DND-41 (cell line): ENCODE results near the gene SOX9.

ENCODE experiments used
- ATAC-seq: fragments of 200-7000 bp; cut with Tn5 transposase; 3 replicates; pipeline ENCODE4 v1.9.1; 2021; ENCODE audit warnings: low read depth; ENCODE audit not compliant: insufficient read depth
- DNase-seq: peaks from one replicate; pipeline ENCODE4 v3.0.0-alpha.2; 2020
- H2AFZ ChIP-seq: 2 replicates; pipeline ENCODE4 v1.6.0; 2012; ENCODE audit warnings: low read depth, low read length
- H3K27ac ChIP-seq: 2 replicates; pipeline ENCODE4 v1.5.1; 2012; ENCODE audit warnings: low read length, inconsistent platforms
- H3K27me3 ChIP-seq: fragments of 200-600 bp; sonication (generic); 2 replicates; pipeline ENCODE4 v1.6.0; 2012; ENCODE audit warnings: low read length, mild to moderate bottlenecking, inconsistent platforms; ENCODE audit not compliant: insufficient read depth, poor library complexity
- H3K36me3 ChIP-seq: 2 replicates; pipeline ENCODE4 v1.5.1; 2012; ENCODE audit warnings: low read length, inconsistent platforms; ENCODE audit not compliant: insufficient read depth
- H3K4me1 ChIP-seq: 2 replicates; pipeline ENCODE4 v1.5.1; 2012; ENCODE audit warnings: mild to moderate bottlenecking, low read length; ENCODE audit not compliant: insufficient read depth
- H3K4me2 ChIP-seq: 2 replicates; pipeline ENCODE4 v1.6.0; 2012; ENCODE audit warnings: mild to moderate bottlenecking, moderate library complexity, low read length, inconsistent platforms; ENCODE audit not compliant: insufficient read depth
- H3K4me3 ChIP-seq, 2 experiments: fragments of 200-600 bp in 1 of 2; shearing (Covaris generic) in 1 of 2; 2 replicates each; pipeline ENCODE4 v1.5.1; 2012 to 2016; ENCODE audit warnings: inconsistent platforms in 2 of 2, low read length in 2 of 2, mild to moderate bottlenecking in 2 of 2, low read depth in 1 of 2, moderate library complexity in 1 of 2
- H3K79me2 ChIP-seq: 2 replicates; pipeline ENCODE4 v1.6.0; 2012; ENCODE audit warnings: low read length, inconsistent platforms; ENCODE audit not compliant: insufficient read depth
- H3K9ac ChIP-seq: 2 replicates; pipeline ENCODE4 v1.6.0; 2012; ENCODE audit warnings: low read depth, mild to moderate bottlenecking, inconsistent platforms, low read length, moderate library complexity
- H3K9me3 ChIP-seq: 2 replicates; pipeline ENCODE4 v1.5.1; 2012; ENCODE audit warnings: low read length, moderate library complexity, mild to moderate bottlenecking, inconsistent platforms; ENCODE audit not compliant: insufficient read depth, severe bottlenecking
- H4K20me1 ChIP-seq: 2 replicates; pipeline ENCODE4 v1.6.0; 2012; ENCODE audit warnings: low read length; ENCODE audit not compliant: insufficient read depth
- CTCF ChIP-seq: IDR thresholded peaks from 2 replicates; pipeline ENCODE4 v1.5.1; 2012; ENCODE audit warnings: borderline replicate concordance, low read length, moderate library complexity, mild to moderate bottlenecking; ENCODE audit not compliant: poor library complexity, severe bottlenecking; ENCODE audit errors: extremely low read depth
- EZH2 ChIP-seq: IDR thresholded peaks from 3 replicates; pipeline ENCODE4 v1.6.1; 2012; ENCODE audit warnings: borderline replicate concordance, low read depth, mild to moderate bottlenecking, moderate library complexity, low read length, inconsistent platforms; ENCODE audit not compliant: severe bottlenecking

Gene SOX9

GRCh38 chr17:72087876-72088275, 32.9 kb upstream of the SOX9 start:
- no peak overlapping the region for H3K4me2 ChIP-seq
- no peaks in the 10 kb centered on the region for H3K79me2 ChIP-seq
- H4K20me1 ChIP-seq: no peaks in the 10 kb centered on the region
- no peaks in the 10 kb centered on the region for H3K4me1 ChIP-seq
- no peaks in the 10 kb centered on the region for H3K27me3 ChIP-seq
- ATAC-seq (no peak), DNase-seq (no peak)
- no peak overlapping the region for H2AFZ ChIP-seq
- no peak for TF ChIP-seq EZH2
- no peak for TF ChIP-seq CTCF
- H3K4me3 ChIP-seq: no peak overlapping the region
- H3K36me3 ChIP-seq: no peaks in the 10 kb centered on the region
- H3K9ac ChIP-seq: no peak overlapping the region
- H3K27ac ChIP-seq: no peak overlapping the region
- H3K9me3 ChIP-seq: no peaks in the 10 kb centered on the region

- peaks cover 4% of the 10 kb centered on the region for H3K27me3 ChIP-seq
- no peaks in the 10 kb centered on the region for H4K20me1 ChIP-seq
- H3K4me3 ChIP-seq: no peak overlapping the region
- H3K9me3 ChIP-seq: no peaks in the 10 kb centered on the region
- no peak overlapping the region for H3K4me2 ChIP-seq
- H3K79me2 ChIP-seq: no peaks in the 10 kb centered on the region
- ATAC-seq: no peak
- H3K9ac ChIP-seq: no peak overlapping the region
- H3K4me1 ChIP-seq: no peaks in the 10 kb centered on the region
- H2AFZ ChIP-seq: no peak overlapping the region
- H3K36me3 ChIP-seq: no peaks in the 10 kb centered on the region
- no peak overlapping the region for H3K27ac ChIP-seq
- TF ChIP-seq CTCF (no peak), EZH2 (no peak)
- DNase-seq: no peak
Measured at GRCh38 chr17:72089453-72089987, 31.3 kb upstream of the SOX9 start.

- H3K4me1 ChIP-seq: no peaks in the 10 kb centered on the region
- H3K4me3 ChIP-seq: no peak overlapping the region
- no peaks in the 10 kb centered on the region for H4K20me1 ChIP-seq
- no peak overlapping the region for H3K27ac ChIP-seq
- TF ChIP-seq EZH2 (no peak), CTCF (no peak)
- peaks cover 4% of the 10 kb centered on the region for H3K27me3 ChIP-seq
- no peak overlapping the region for H3K9ac ChIP-seq
- no peak for ATAC-seq
- no peak overlapping the region for H3K4me2 ChIP-seq
- no peak for DNase-seq
- H3K9me3 ChIP-seq: no peaks in the 10 kb centered on the region
- H3K79me2 ChIP-seq: no peaks in the 10 kb centered on the region
- no peaks in the 10 kb centered on the region for H3K36me3 ChIP-seq
- no peak overlapping the region for H2AFZ ChIP-seq
Measured at GRCh38 chr17:72090108-72090507, 30.7 kb upstream of the SOX9 start.

GRCh38 chr17:72092710-72093322, 28.0 kb upstream of the SOX9 start:
- no peaks in the 10 kb centered on the region for H3K79me2 ChIP-seq
- DNase-seq (no peak), ATAC-seq (no peak)
- H3K27ac ChIP-seq: no peak overlapping the region
- peaks cover 4% of the 10 kb centered on the region for H3K27me3 ChIP-seq
- no peaks in the 10 kb centered on the region for H4K20me1 ChIP-seq
- H3K4me1 ChIP-seq: no peaks in the 10 kb centered on the region
- H3K9ac ChIP-seq: no peak overlapping the region
- H3K36me3 ChIP-seq: no peaks in the 10 kb centered on the region
- no peak overlapping the region for H3K4me2 ChIP-seq
- TF ChIP-seq EZH2 (no peak), CTCF (no peak)
- no peaks in the 10 kb centered on the region for H3K9me3 ChIP-seq
- no peak overlapping the region for H2AFZ ChIP-seq
- H3K4me3 ChIP-seq: no peak overlapping the region
